T-cell (primary cell): ENCODE results near the gene RETREG2. TPM values are rescaled to one million over a fixed set of nuclear protein-coding genes. Genes with fewer than 3 reads are reported as not detected.
A peak's percentile ranks its signal among the peaks of the same experiment; 100 is the strongest.

Experiments
- ATAC-seq, 4 experiments: fragments of 200-7000 bp in 3 of 4; fragments of 150-1000 bp in 1 of 4; cut with Tn5 transposase; replicated peaks in 1 of 4; 1 replicate in 3 of 4; 2 replicates in 1 of 4; pipeline ENCODE4 v1.10.0; 2021; ENCODE audit warnings: moderate library complexity in 3 of 4, mild to moderate bottlenecking in 2 of 4, moderate number of reproducible peaks in 1 of 4
- CTCF ChIA-PET, 2 donors: fragments of 300-600 bp; sonication (Branson Sonifier 250); formaldehyde crosslinking; loops; one replicate each; lab custom pipeline; 2022; ENCODE audit warnings: antibody characterized with exemption in 2 of 2; lab: Charles Lee
- POLR2A ChIA-PET, 2 donors: fragments of 300-600 bp; sonication (Branson Sonifier 250); formaldehyde crosslinking; loops; one replicate each; lab custom pipeline; 2022; ENCODE audit warnings: antibody characterized with exemption in 2 of 2; lab: Charles Lee
- DNase-seq, 35 experiments: peaks; one replicate each; pipeline versions ENCODE4 v3.0.0 to v3.0.0-alpha.2; 2013 to 2023
- H3K27ac ChIP-seq: one replicate; pipeline ENCODE4 v1.5.1; 2013; ENCODE audit warnings: low read length
- H3K27me3 ChIP-seq, 2 experiments: replicated peaks in 1 of 2; 1 replicate in 1 of 2; 2 replicates in 1 of 2; pipeline versions ENCODE4 v1.6.1 to v1.7.0; 2013; ENCODE audit warnings: low read length in 1 of 2, mixed read lengths in 1 of 2; ENCODE audit not compliant: control insufficient read depth in 2 of 2, insufficient read depth in 2 of 2; ENCODE audit errors: extremely low read depth in 1 of 2
- H3K36me3 ChIP-seq, 2 donors: 1 replicate in 1 of 2; 2 replicates in 1 of 2; pipeline versions ENCODE4 v1.6.1 to v1.7.0; 2013; ENCODE audit warnings: low read length in 1 of 2; ENCODE audit not compliant: control insufficient read depth in 2 of 2, insufficient read depth in 1 of 2; ENCODE audit errors: extremely low read depth in 1 of 2
- H3K4me1 ChIP-seq, 2 experiments: 1 replicate in 1 of 2; 2 replicates in 1 of 2; pipeline versions ENCODE4 v1.6.1 to v1.7.0; 2013; ENCODE audit warnings: low read length in 2 of 2, mixed read lengths in 1 of 2; ENCODE audit not compliant: insufficient read depth in 2 of 2, control insufficient read depth in 1 of 2; ENCODE audit errors: extremely low read depth in 1 of 2
- H3K4me3 ChIP-seq, 2 donors: 1 replicate in 1 of 2; 2 replicates in 1 of 2; pipeline versions ENCODE4 v1.5.1 to v1.7.0; 2013; ENCODE audit warnings: mild to moderate bottlenecking in 2 of 2, low read length in 1 of 2, moderate library complexity in 1 of 2; ENCODE audit not compliant: control insufficient read depth in 1 of 2; ENCODE audit errors: extremely low read depth in 1 of 2
- H3K9me3 ChIP-seq: 2 replicates; pipeline ENCODE4 v1.7.0; 2013
- H3K27ac Mint-ChIP-seq, 2 donors: one replicate each; pipeline ENCODE4 v1.8.0; 2020 to 2021; ENCODE audit warnings: mild to moderate bottlenecking in 2 of 2, mixed read lengths in 2 of 2
- H3K27me3 Mint-ChIP-seq, 2 donors: one replicate each; pipeline ENCODE4 v1.8.0; 2021 to 2022; ENCODE audit warnings: mixed read lengths in 2 of 2
- H3K36me3 Mint-ChIP-seq: one replicate; pipeline ENCODE4 v1.8.0; 2021; ENCODE audit warnings: mixed read lengths
- H3K4me1 Mint-ChIP-seq, 3 donors: one replicate each; pipeline ENCODE4 v1.8.0; 2020 to 2022; ENCODE audit warnings: mixed read lengths in 3 of 3, mild to moderate bottlenecking in 1 of 3
- H3K4me3 Mint-ChIP-seq, 3 donors: one replicate each; pipeline ENCODE4 v1.8.0; 2020 to 2022; ENCODE audit warnings: mild to moderate bottlenecking in 3 of 3, mixed read lengths in 3 of 3, moderate library complexity in 3 of 3
- H3K9me3 Mint-ChIP-seq, 3 donors: one replicate each; pipeline ENCODE4 v1.8.0; 2020 to 2022; ENCODE audit warnings: mixed read lengths in 3 of 3
- WGBS: methylation state at CpG from one replicate; pipeline ENCODE4 v1.1.5; 2013; ENCODE audit warnings: missing lambda C conversion rate; ENCODE audit not compliant: insufficient coverage; 5-methylcytosine and 5-hydroxymethylcytosine counted together
- total RNA-seq, 35 experiments: library from RNA in 6 of 35; stranded (reverse) in 6 of 35; fragments of 120-200 nt in 1 of 35; gene quantifications; one replicate each; pipeline versions ENCODE4 v1.2.1 to v1.2.4 and lab custom pipeline; 2013 to 2026

The RETREG2 gene
- total RNA-seq, 5 donors from 2014 or later (not counting 1 experiment from before 2014, with no cell fraction given), result 85.2 to 131 (median 109) TPM

DNA sequence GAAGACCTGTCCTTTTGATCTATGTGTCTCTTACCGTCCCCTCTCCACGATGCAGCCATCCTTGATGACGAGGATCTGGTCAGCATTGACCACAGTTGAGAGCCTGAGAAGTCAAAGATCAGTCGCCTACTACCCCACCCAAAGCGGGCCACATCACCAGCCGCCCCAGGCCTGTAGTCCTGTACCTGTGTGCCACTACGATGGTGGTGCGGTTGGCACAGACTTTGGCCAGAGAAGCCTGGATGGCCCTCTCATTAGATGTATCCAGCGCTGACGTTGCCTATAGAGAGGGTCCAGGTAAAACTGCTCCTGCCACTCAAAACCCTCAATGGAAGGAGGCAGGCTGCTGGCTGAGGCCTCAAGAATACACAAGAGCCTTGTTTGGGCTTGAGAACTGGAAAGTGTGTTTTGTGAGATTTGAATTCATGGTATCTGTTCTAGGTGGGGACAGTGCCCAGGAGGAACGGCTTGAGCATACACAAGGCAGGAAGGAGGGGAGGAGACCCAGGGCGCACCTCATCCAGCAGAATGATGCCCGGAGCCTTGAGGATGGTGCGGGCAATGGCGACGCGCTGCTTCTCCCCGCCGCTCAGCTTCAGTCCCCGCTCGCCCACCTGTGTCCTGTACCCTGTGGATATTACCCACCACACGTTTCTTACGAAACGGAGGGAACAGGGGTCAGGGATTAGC is 32.3 kb downstream of the RETREG2 start:
- Histone ChIP-seq H3K27me3 (no peaks in the 10 kb centered on the region), H3K27ac (peak overlapping the region; percentile 61), H3K36me3 (peaks cover 0 to 29% of the 10 kb centered on the region in 2 donors), H3K4me1 (peaks cover 14 to 54% of the 10 kb centered on the region in 2 experiments), H3K9me3 (no peaks in the 10 kb centered on the region), H3K4me3 (no peak overlapping the region)
- H3K9me3 Mint-ChIP-seq, result no peaks in the 10 kb centered on the region
- ChIA-PET POLR2A (interaction anchor here in 1 of 2 donors (0.8 kb wide), 1 partner anchor 51 kb away, joined by 3 read pairs; no protein-coding TSS in a partner anchor), CTCF (interaction anchor here in 1 of 2 donors (1.5 to 2.2 kb wide), 2 partner anchors 34 to 51 kb away, joined by 26 to 39 read pairs; partner anchors contain the start of genes CNPPD1 and NHEJ1)
- H3K36me3 Mint-ChIP-seq, result peaks cover 7% of the 10 kb centered on the region
- H3K4me3 Mint-ChIP-seq, result no peak overlapping the region
- no peak for ATAC-seq
- H3K4me1 Mint-ChIP-seq, result peaks cover 45 to 50% (median 47%) of the 10 kb centered on the region in 3 donors
- no peak for DNase-seq
- peak overlapping the region; percentile 85 to 99 for H3K27ac Mint-ChIP-seq
- H3K27me3 Mint-ChIP-seq, result no peaks in the 10 kb centered on the region
- WGBS, result 93% methylated on average over 18 of the region's 24 CpGs

DNA sequence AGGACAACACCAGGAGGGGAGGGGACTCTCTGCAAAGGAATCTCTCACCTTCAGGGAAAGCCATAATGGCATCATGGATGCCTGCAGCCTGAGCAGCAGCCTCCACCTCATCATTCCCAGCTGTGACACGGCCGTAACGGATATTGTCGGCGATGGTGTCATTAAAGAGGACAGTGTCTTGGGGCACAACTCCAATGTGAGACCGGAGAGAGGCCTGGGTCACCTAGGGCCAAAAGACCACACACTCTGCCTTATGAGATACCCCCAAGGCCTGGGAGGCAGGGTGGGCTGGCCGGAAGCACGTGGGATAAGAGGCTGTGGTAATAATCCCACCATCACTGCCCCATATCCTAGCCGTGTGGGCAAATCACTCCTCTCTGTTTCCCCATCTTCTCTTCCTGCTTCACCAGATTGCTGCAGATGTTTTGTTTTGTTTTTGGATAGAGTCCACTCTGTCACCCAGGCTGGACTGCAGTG is 32.8 kb downstream of the RETREG2 start:
- POLR2A ChIA-PET, result interaction anchor here (0.6 to 1.2 kb wide), 3 partner anchors 23 to 51 kb away, joined by 3 to 12 read pairs (median 3); no protein-coding TSS in a partner anchor
- Mint-ChIP-seq H3K36me3 (peaks cover 7% of the 10 kb centered on the region), H3K9me3 (no peaks in the 10 kb centered on the region), H3K27ac (peak overlapping the region; percentile 96 to 98), H3K4me1 (peaks cover 44 to 49% (median 47%) of the 10 kb centered on the region in 3 donors), H3K4me3 (peak overlapping the region; percentile 8 to 66 (median 61)), H3K27me3 (no peaks in the 10 kb centered on the region)
- Histone ChIP-seq H3K27me3 (no peaks in the 10 kb centered on the region), H3K27ac (peak overlapping the region; percentile 61), H3K9me3 (no peaks in the 10 kb centered on the region), H3K4me1 (peaks cover 14 to 51% of the 10 kb centered on the region in 2 experiments), H3K36me3 (peaks cover 0 to 29% of the 10 kb centered on the region in 2 donors), H3K4me3 (peak overlapping the region in 1 of 2 donors; percentile 2)
- WGBS, result 100% methylated on average over 2 of the region's 9 CpGs
- ATAC-seq (no peak), DNase-seq (no peak)
- CTCF ChIA-PET, result interaction anchor here (0.6 to 2.2 kb wide), 21 partner anchors 17 to 111 kb away, joined by 3 to 39 read pairs (median 5); partner anchors contain the start of genes SLC23A3 (in 2 of the 2), ANKZF1 (in 1 of the 2), CNPPD1 (in 1 of the 2) and DNAJB2 (in 1 of the 2)

DNA sequence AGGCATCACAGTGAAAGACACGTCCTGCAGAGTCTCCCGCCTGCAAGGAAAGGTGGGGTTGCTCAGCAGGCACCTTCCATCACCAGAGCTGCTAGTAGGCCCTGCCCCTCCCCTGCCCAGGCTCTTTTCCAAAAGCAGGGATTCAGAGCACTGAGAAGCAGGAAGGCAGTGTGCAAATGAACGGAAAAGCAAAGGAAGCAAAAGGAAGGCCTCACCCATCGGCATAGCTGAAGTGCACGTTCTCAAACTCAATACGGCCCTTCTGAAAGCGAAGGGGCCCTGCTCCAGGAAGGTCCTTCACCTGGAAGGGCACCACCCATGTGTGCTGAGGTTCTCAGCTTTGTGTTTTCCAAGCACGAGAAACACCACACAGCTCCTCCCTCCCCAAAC is 34.9 kb downstream of the RETREG2 start:
- CTCF ChIA-PET, result interaction anchor here (0.6 to 0.8 kb wide), 2 partner anchors 45 to 55 kb away, joined by 3 to 4 read pairs; no protein-coding TSS in a partner anchor
- Mint-ChIP-seq H3K27me3 (no peaks in the 10 kb centered on the region), H3K9me3 (no peaks in the 10 kb centered on the region), H3K4me3 (no peak overlapping the region), H3K27ac (no peak overlapping the region), H3K36me3 (peaks cover 7% of the 10 kb centered on the region), H3K4me1 (peaks cover 36 to 45% (median 40%) of the 10 kb centered on the region in 3 donors)
- ATAC-seq (no peak), DNase-seq (no peak)
- Histone ChIP-seq H3K27me3 (no peaks in the 10 kb centered on the region), H3K27ac (no peak overlapping the region), H3K36me3 (peaks cover 0 to 23% of the 10 kb centered on the region in 2 donors), H3K4me3 (no peak overlapping the region), H3K4me1 (peaks cover 5 to 42% of the 10 kb centered on the region in 2 experiments), H3K9me3 (no peaks in the 10 kb centered on the region)
- WGBS, result 95% methylated on average over 4 of the region's 8 CpGs
- POLR2A ChIA-PET, result no interaction called here

DNA sequence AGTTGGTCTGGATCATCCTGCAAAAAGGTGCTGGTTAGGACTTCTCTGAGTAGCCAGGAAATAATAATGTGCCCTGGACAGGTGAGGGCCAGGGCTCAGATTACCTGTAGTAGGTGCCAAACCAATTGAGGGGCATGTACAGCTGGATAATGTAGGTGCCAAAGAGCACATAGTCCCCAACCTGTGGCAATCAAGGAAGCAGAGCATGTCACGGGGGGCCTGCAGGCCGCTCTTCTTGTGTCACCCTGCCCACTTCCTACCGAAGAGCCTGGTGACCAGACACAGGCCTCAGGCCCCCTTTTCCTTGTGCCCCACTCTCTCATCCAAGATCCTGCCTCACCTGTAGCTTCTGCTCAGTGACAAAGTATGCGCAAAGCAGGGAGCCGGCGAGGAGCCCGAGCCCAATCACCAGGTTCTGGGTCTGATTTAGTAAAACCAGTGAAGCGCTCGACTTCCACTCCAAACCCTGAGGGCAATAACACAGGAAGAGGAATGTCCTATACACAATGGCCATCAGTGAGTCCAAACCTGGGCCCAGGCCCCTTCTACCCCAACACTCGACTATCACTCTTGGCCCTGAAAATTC is 35.5 kb downstream of the RETREG2 start:
- Histone ChIP-seq H3K4me3 (no peak overlapping the region), H3K36me3 (peaks cover 0 to 17% of the 10 kb centered on the region in 2 donors), H3K27ac (no peak overlapping the region), H3K27me3 (no peaks in the 10 kb centered on the region), H3K4me1 (peaks cover 6 to 42% of the 10 kb centered on the region in 2 experiments), H3K9me3 (no peaks in the 10 kb centered on the region)
- DNase-seq, result no peak
- CTCF ChIA-PET, result interaction anchor here in 1 of 2 donors (0.8 kb wide), 1 partner anchor 55 kb away, joined by 3 read pairs; no protein-coding TSS in a partner anchor
- Mint-ChIP-seq H3K27ac (peak overlapping the region in 1 of 2 donors; percentile 44), H3K4me1 (peaks cover 32 to 41% (median 35%) of the 10 kb centered on the region in 3 donors), H3K9me3 (no peaks in the 10 kb centered on the region), H3K27me3 (no peaks in the 10 kb centered on the region), H3K36me3 (peaks cover 3% of the 10 kb centered on the region), H3K4me3 (no peak overlapping the region)
- POLR2A ChIA-PET, result no interaction called here
- 95% methylated on average over 10 of the region's 10 CpGs for WGBS
- ATAC-seq, result no peak

GRCh38 chr2:219214141-219214540 is 36.1 kb downstream of the RETREG2 start:
- Histone ChIP-seq H3K4me3 (no peak overlapping the region), H3K27ac (no peak overlapping the region), H3K27me3 (no peaks in the 10 kb centered on the region), H3K36me3 (peaks cover 0 to 12% of the 10 kb centered on the region in 2 donors), H3K9me3 (no peaks in the 10 kb centered on the region), H3K4me1 (peaks cover 6 to 41% of the 10 kb centered on the region in 2 experiments)
- H3K27me3 Mint-ChIP-seq, result no peaks in the 10 kb centered on the region
- no peak for ATAC-seq
- CTCF ChIA-PET, result no interaction called here
- POLR2A ChIA-PET, result no interaction called here
- H3K27ac Mint-ChIP-seq, result no peak overlapping the region
- WGBS, result 97% methylated on average over 7 of the region's 15 CpGs
- H3K4me3 Mint-ChIP-seq, result no peak overlapping the region
- H3K36me3 Mint-ChIP-seq, result peaks cover 3% of the 10 kb centered on the region
- DNase-seq, result no peak
- peaks cover 30 to 39% (median 32%) of the 10 kb centered on the region in 3 donors for H3K4me1 Mint-ChIP-seq
- no peaks in the 10 kb centered on the region for H3K9me3 Mint-ChIP-seq

GRCh38 chr2:219214786-219215185 is 36.7 kb downstream of the RETREG2 start:
- peak overlapping the region in 1 of 2 donors; percentile 45 for H3K27ac Mint-ChIP-seq
- H3K4me1 Mint-ChIP-seq, result peaks cover 31 to 40% (median 31%) of the 10 kb centered on the region in 3 donors
- H3K27ac ChIP-seq, result no peak overlapping the region
- DNase-seq (no peak), ATAC-seq (no peak)
- no peaks in the 10 kb centered on the region for H3K27me3 ChIP-seq
- ChIA-PET POLR2A (no interaction called here), CTCF (no interaction called here)
- H3K27me3 Mint-ChIP-seq, result no peaks in the 10 kb centered on the region
- H3K9me3 Mint-ChIP-seq, result no peaks in the 10 kb centered on the region
- H3K9me3 ChIP-seq, result no peaks in the 10 kb centered on the region
- WGBS, result 93% methylated on average over 2 of the region's 6 CpGs
- H3K4me3 Mint-ChIP-seq, result no peak overlapping the region
- peaks cover 0 to 6% of the 10 kb centered on the region in 2 donors for H3K36me3 ChIP-seq
- H3K4me3 ChIP-seq, result no peak overlapping the region
- peaks cover 3% of the 10 kb centered on the region for H3K36me3 Mint-ChIP-seq
- peaks cover 4 to 41% of the 10 kb centered on the region in 2 experiments for H3K4me1 ChIP-seq
